Loucy (cell line): ENCODE data around the gene ARHGDIG.
A peak's percentile ranks its signal among the peaks of the same experiment; 100 is the strongest.

Experiments
- H2AFZ ChIP-seq: fragments of 200-600 bp; sonication (generic); 2 replicates; pipeline ENCODE4 v1.6.0; 2016; ENCODE audit warnings: antibody characterized with exemption, mild to moderate bottlenecking, low read length, moderate library complexity
- H3F3A ChIP-seq: fragments of 200-600 bp; 2 replicates; pipeline ENCODE4 v1.6.0; 2016; ENCODE audit warnings: antibody characterized with exemption, low read depth, mild to moderate bottlenecking
- H3K27me3 ChIP-seq: fragments of 200-600 bp; sonication (generic); 2 replicates; pipeline ENCODE4 v1.6.1; 2014; ENCODE audit warnings: low read length, mild to moderate bottlenecking; ENCODE audit not compliant: insufficient read depth, poor library complexity, severe bottlenecking
- H3K36me3 ChIP-seq: fragments of 200-600 bp; sonication (generic); 2 replicates; pipeline ENCODE4 v1.6.1; 2016; ENCODE audit warnings: low read length; ENCODE audit not compliant: insufficient read depth
- H3K4me1 ChIP-seq: fragments of 200-600 bp; sonication (generic); 2 replicates; pipeline ENCODE4 v1.5.1; 2014; ENCODE audit warnings: low read length, mild to moderate bottlenecking; ENCODE audit not compliant: insufficient read depth, poor library complexity, severe bottlenecking
- H3K4me2 ChIP-seq: fragments of 200-600 bp; sonication (generic); 2 replicates; pipeline ENCODE4 v1.6.0; 2014; ENCODE audit warnings: antibody characterized with exemption, low read length, low read depth, mild to moderate bottlenecking; ENCODE audit not compliant: poor library complexity, severe bottlenecking
- H3K4me3 ChIP-seq: fragments of 200-600 bp; sonication (generic); 2 replicates; pipeline ENCODE4 v1.5.1; 2014; ENCODE audit warnings: low read length, mild to moderate bottlenecking, mixed read lengths; ENCODE audit not compliant: poor library complexity, severe bottlenecking
- H3K79me2 ChIP-seq: fragments of 200-600 bp; sonication (generic); 2 replicates; pipeline ENCODE4 v1.6.1; 2014; ENCODE audit warnings: low read length; ENCODE audit not compliant: insufficient read depth
- H3K9ac ChIP-seq: fragments of 200-600 bp; sonication (generic); 2 replicates; pipeline ENCODE4 v1.6.0; 2014; ENCODE audit warnings: mild to moderate bottlenecking, low read depth, low read length, moderate library complexity; ENCODE audit not compliant: poor library complexity, severe bottlenecking
- H3K9me2 ChIP-seq: fragments of 200-600 bp; sonication (generic); replicated peaks from 2 replicates; pipeline ENCODE4 v1.6.1; 2016; ENCODE audit warnings: low read depth, low read length, mixed read lengths
- H3K9me3 ChIP-seq: fragments of 200-600 bp; sonication (generic); 2 replicates; pipeline ENCODE4 v1.6.1; 2014; ENCODE audit warnings: mild to moderate bottlenecking, antibody characterized with exemption, low read length, low read depth; ENCODE audit not compliant: insufficient read depth
- H4K20me1 ChIP-seq: fragments of 200-600 bp; sonication (generic); 2 replicates; pipeline ENCODE4 v1.6.0; 2014; ENCODE audit warnings: antibody characterized with exemption, low read length, mild to moderate bottlenecking; ENCODE audit not compliant: insufficient read depth, poor library complexity, severe bottlenecking
- EZH2phosphoT487 ChIP-seq: fragments of 200-600 bp; IDR thresholded peaks from 2 replicates; pipeline ENCODE4 v1.6.1; 2018; ENCODE audit warnings: antibody characterized with exemption, mild to moderate bottlenecking, moderate library complexity, borderline replicate concordance
- TF ChIP-seq, protein P1 (sequence below): fragments of 200-600 bp; sonication (generic); conservative IDR thresholded peaks from 2 replicates; pipeline ENCODE4 v1.5.1; 2014; ENCODE audit warnings: mild to moderate bottlenecking, antibody characterized with exemption, low read length

Gene ARHGDIG

DNA sequence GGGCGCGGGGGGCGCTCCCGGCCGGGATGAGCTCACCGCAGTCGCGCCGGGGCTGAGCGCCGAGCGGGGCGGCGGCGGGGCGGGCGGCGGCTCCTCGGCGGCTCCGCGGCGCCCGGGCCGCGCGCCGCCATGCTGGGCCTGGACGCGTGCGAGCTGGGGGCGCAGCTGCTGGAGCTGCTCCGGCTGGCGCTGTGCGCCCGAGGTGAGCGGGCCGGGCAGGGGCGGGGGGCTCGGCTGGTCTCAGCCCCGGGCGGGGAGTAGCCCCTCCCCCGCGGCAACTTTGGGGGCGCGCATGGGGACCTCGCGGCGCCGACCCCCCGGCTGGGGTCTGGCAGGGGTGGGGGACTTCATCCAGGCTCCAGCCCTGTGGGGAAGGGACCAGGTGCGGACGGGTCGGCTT, at the start of gene ARHGDIG:
ARHGDIG (plus strand) TSS at position 40 of the 400 bp plus-strand sequence; CDS start at position 130, 90 bp downstream.
- peak within 1 kb of the TSS; percentile 58 for H3K9ac ChIP-seq
- no peak within 1 kb of the TSS for H2AFZ ChIP-seq
- no peaks in the 10 kb centered on the region; the same call in 1 of the 2 replicates for H3F3A ChIP-seq
- H3K27me3 ChIP-seq = no peaks in the 10 kb centered on the region
- no peaks in the 10 kb centered on the region for H3K9me2 ChIP-seq
- peaks cover 8% of the 10 kb centered on the region for H3K4me1 ChIP-seq
- H3K79me2 ChIP-seq = no peaks in the 10 kb centered on the region
- peak within 1 kb of the TSS; percentile 73 for H3K4me2 ChIP-seq
- no peaks in the 10 kb centered on the region for H3K9me3 ChIP-seq
- no peaks in the 10 kb centered on the region for H3K36me3 ChIP-seq
- peak within 1 kb of the TSS; percentile 43 for H3K4me3 ChIP-seq
- TF ChIP-seq, protein P1, sequence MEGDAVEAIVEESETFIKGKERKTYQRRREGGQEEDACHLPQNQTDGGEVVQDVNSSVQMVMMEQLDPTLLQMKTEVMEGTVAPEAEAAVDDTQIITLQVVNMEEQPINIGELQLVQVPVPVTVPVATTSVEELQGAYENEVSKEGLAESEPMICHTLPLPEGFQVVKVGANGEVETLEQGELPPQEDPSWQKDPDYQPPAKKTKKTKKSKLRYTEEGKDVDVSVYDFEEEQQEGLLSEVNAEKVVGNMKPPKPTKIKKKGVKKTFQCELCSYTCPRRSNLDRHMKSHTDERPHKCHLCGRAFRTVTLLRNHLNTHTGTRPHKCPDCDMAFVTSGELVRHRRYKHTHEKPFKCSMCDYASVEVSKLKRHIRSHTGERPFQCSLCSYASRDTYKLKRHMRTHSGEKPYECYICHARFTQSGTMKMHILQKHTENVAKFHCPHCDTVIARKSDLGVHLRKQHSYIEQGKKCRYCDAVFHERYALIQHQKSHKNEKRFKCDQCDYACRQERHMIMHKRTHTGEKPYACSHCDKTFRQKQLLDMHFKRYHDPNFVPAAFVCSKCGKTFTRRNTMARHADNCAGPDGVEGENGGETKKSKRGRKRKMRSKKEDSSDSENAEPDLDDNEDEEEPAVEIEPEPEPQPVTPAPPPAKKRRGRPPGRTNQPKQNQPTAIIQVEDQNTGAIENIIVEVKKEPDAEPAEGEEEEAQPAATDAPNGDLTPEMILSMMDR = no peak
- no peak for TF ChIP-seq EZH2phosphoT487
- H4K20me1 ChIP-seq = no peaks in the 10 kb centered on the region

- Histone ChIP-seq H3K4me1 (peaks cover 19% of the 10 kb centered on the region), H3K36me3 (peaks cover 1% of the 10 kb centered on the region; the same call in 1 of the 2 replicates), H3K79me2 (peaks cover 30% of the 10 kb centered on the region), H3F3A (peaks cover 6% of the 10 kb centered on the region; the same call in 1 of the 2 replicates), H3K4me3 (no peak overlapping the region), H2AFZ (no peak overlapping the region), H3K9me3 (no peaks in the 10 kb centered on the region), H3K27me3 (no peaks in the 10 kb centered on the region), H3K9me2 (no peaks in the 10 kb centered on the region), H3K4me2 (no peak overlapping the region), H4K20me1 (peaks cover 28% of the 10 kb centered on the region), H3K9ac (no peak overlapping the region)
- TF ChIP-seq EZH2phosphoT487 = no peak
- TF ChIP-seq, protein P1 = no peak
Measured at GRCh38 chr16:230949-231348, 49.4 kb upstream of the ARHGDIG start.

DNA sequence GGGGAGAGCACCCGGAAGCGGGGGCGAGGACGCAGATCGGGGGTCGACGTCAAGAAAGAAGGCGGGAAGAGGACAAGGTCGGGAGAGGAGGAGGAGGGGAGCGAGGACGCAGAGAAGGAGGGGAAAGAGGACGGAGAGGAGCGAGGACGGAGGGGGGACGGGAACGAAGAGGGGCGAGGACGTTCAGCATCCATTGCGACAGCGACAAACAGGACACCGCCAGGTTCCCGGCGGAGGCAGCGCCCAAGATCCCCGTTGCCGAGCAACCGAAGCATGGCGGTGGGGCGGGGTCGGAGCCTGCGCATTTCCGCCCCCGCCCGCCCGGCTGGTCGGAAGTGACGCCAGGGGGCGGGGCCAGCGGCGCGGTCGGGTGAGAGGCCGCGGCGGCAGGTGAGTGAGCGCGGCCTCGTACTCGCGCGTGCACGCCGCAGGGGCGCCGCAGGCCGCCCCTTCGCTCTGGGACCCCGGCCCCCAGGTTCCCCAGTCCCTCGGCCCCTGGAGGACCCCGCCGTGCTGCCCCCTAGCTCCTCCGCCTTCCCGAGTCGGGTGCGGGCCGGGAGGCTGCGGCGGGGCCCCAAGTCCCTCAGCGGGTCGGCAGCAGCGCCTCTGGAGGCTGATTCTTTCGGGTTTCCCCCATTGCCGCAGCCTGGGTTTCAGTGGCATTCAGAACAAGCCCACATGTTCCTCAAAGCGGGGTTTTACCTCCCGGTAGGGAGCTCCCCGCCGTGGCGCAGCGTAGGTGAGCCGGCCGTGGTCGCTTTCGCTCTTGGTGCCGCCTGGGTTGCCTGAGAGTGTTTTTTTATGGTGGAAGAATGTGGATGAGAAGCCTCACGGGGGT, 45.7 kb upstream of the ARHGDIG start, which contains the start of gene FAM234A:
FAM234A (plus strand) TSS at position 354 of the 838 bp plus-strand sequence. CDS start 19,593 bp downstream, outside the sequence.
- Histone ChIP-seq H3K9me2 (no peaks in the 10 kb centered on the region), H2AFZ (peak within 1 kb of the TSS; percentile 89), H3K27me3 (no peaks in the 10 kb centered on the region)

More for the DNA sequence above, 45.7 kb upstream of the ARHGDIG start, which contains the start of gene FAM234A:
- H3K4me1 ChIP-seq = no peaks in the 10 kb centered on the region
- peaks cover 6% of the 10 kb centered on the region; the same call in 1 of the 2 replicates for H3F3A ChIP-seq
- H3K9ac ChIP-seq = peak within 1 kb of the TSS; percentile 76
- H3K4me3 ChIP-seq = peak within 1 kb of the TSS; percentile 89
- no peak for TF ChIP-seq EZH2phosphoT487
- TF ChIP-seq, protein P1 = peak; percentile 43
- H3K79me2 ChIP-seq = no peaks in the 10 kb centered on the region
- peak within 1 kb of the TSS; percentile 88 for H3K4me2 ChIP-seq
- peaks cover 3% of the 10 kb centered on the region for H4K20me1 ChIP-seq
- no peaks in the 10 kb centered on the region for H3K36me3 ChIP-seq
- H3K9me3 ChIP-seq = no peaks in the 10 kb centered on the region
